Adrenal gland (tissue), 5 donors: ENCODE measurements around the gene ALOX15.

Experiments used
- POLR2A ChIP-seq, 2 donors: fragments of 450-650 bp; IDR thresholded peaks; one replicate each; pipeline ENCODE4 v1.6.1; 2017; ENCODE audit warnings: antibody characterized with exemption in 2 of 2, mild to moderate bottlenecking in 2 of 2, moderate library complexity in 1 of 2
- TF ChIP-seq, protein P1 (sequence below), 6 experiments: fragments of 450-650 bp in 4 of 6; fragments of 200-600 bp in 2 of 6; sonication (generic) in 1 of 6; IDR thresholded peaks; 1 replicate in 5 of 6; 2 replicates in 1 of 6; pipeline versions ENCODE4 v1.5.1 to v1.8.0; 2016 to 2021; ENCODE audit warnings: antibody characterized with exemption in 6 of 6, mild to moderate bottlenecking in 2 of 6, moderate library complexity in 1 of 6
- donor health status: DM: no; HTN: no; CAD: no.

GRCh38 chr17:4672055-4672630, 30.7 kb upstream of the ALOX15 start:
- TF ChIP-seq, protein P1, sequence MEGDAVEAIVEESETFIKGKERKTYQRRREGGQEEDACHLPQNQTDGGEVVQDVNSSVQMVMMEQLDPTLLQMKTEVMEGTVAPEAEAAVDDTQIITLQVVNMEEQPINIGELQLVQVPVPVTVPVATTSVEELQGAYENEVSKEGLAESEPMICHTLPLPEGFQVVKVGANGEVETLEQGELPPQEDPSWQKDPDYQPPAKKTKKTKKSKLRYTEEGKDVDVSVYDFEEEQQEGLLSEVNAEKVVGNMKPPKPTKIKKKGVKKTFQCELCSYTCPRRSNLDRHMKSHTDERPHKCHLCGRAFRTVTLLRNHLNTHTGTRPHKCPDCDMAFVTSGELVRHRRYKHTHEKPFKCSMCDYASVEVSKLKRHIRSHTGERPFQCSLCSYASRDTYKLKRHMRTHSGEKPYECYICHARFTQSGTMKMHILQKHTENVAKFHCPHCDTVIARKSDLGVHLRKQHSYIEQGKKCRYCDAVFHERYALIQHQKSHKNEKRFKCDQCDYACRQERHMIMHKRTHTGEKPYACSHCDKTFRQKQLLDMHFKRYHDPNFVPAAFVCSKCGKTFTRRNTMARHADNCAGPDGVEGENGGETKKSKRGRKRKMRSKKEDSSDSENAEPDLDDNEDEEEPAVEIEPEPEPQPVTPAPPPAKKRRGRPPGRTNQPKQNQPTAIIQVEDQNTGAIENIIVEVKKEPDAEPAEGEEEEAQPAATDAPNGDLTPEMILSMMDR (IDR thresholded peaks at IDR 0.05): no peak
- TF ChIP-seq POLR2A (IDR thresholded peaks at IDR 0.05): no peak
